HG03103 (cell line): ENCODE data around the gene HOXB7.

ENCODE experiments used
- ATAC-seq: cut with Tn5 transposase; IDR thresholded peaks from one replicate; pipeline ENCODE4 v1.9.1; 2021; ENCODE audit warnings: low read depth; ENCODE audit not compliant: unreplicated experiment

HOXB7 gene

GRCh38 chr17:48610282-48611211 lies at the start of gene HOXB7:
TSS of gene HOXB7 (minus strand) at chr17:48611017. CDS start at chr17:48610918, 99 bp downstream.
- no peak for ATAC-seq

DNA sequence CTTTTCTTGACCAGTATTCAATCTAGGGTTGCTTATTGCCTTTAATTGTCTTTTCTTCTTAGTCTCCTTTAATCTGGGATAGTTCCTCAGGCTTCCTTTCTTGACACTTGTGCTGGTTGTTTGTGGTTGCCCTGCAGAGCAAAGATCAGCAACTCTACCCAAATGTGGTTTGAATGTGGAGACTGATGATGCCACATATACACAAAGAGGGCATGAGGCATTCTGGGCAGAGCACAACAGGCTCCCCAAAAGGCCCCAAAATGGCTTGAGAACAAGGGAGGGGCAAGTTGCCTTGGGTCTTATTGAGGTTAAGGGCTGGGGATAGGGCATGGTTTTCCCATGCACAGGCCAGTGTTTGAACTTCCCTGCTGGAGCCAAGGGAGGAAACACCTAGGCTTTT lies 45.1 kb upstream of the HOXB7 start:
- ATAC-seq: no peak

DNA sequence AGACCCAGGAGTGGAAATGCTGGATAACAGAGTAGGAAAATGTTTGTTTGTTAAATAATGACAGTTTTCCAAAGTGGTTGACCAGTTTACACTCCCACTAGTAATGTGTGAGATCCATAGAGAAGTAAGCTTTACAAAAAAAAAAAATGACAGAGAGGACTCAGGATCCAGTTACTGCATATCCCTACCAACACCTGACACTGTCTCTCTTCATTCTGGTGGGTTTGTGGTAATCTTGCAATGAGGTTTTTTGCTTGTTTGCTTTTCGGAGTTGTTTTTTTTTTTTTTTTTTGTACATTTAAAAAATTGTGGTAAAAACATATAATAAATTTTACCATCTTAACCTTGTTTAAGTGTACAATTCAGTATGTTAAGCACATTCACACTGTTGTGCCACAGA lies 38.9 kb upstream of the HOXB7 start:
- ATAC-seq: no peak

- no peak for ATAC-seq
These were observed 37.1 kb upstream of the HOXB7 start for GRCh38 chr17:48647963-48648245.

DNA sequence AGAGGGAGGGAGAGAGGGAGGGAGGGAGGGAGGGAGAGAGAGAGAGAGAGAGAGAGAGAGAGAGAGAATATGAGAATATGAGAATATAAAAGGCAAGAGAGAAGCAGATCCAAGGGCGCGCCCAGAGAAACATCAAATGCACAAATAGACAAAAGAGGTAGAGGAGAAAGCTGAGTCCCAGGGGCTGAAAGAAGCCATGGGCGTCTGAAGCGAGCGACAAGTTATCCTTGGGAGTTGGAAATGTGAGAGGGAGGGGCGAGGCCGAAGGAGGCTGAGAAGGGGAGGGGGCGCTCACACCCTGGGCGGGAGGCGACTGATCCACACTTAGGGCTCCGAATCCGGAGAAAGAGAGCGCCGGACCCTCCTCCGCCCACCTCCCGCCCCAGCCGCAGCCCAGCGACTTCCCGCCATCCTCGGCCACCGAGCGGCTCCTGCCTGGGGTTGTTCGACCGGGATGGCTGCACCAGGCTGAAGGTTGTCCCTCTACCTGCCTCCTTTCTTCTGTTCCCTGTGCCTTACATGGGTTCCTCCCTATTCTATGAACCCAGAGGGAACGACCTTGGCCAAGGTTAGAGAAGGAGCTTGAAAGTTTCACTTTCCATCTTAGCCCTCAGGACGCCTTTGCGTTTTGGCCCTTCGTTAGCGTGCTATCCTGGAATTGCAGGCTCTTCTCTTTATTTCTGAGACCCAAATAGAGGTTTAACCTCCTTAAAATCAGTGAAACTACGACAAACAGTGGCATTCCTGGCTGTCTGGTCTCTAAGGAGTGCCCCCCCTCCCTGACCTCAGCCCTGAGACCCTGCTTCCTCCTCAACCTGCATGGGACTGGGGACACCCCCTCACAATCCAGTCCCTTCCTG lies 36.5 kb upstream of the HOXB7 start:
- no peak for ATAC-seq

DNA sequence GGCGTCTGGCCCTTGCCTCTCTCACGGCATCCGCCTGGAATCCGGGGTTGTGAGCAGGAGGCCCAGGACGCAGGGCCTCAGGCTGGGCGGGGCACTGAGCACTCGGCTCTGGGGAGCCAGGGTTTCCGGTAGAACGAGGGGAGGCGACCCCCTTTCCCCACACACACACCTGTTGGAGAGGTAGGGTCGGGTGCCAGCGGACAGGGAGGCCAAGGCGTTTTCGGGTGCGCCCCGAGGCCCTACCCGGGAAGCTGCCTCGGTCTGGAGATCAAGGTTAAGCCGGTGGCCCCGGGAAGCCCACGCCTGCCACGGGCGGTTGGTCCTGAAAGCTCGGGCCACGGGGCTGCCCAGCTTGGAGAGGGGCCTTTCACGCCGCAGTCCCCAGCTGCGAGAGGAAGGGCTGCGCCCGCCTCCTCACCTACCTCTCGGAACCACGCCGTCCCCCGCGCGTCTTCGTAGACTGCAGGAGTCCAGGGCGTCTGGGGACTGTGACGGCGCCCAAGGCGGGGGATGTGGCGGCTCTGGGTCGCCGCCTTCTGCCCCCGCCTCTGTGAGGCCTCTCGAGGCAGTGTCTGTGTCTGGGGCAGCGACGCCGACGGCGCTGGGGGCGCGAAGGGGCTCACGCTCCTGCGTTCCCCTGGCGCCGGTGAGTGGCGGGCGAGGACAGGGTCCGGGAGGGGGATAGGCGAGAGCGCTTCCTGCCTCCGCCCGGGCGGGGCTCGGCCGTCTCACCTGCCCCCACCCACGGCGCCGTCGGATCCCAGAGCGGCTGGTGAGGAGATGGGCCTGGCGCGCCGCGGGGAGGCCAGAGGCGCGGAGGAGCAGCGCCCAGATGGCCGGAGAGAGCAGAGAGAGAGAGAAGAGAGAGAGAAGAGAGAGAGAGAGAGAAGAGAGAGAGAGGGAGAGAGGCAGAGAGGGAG lies 35.6 kb upstream of the HOXB7 start:
- no peak for ATAC-seq

DNA sequence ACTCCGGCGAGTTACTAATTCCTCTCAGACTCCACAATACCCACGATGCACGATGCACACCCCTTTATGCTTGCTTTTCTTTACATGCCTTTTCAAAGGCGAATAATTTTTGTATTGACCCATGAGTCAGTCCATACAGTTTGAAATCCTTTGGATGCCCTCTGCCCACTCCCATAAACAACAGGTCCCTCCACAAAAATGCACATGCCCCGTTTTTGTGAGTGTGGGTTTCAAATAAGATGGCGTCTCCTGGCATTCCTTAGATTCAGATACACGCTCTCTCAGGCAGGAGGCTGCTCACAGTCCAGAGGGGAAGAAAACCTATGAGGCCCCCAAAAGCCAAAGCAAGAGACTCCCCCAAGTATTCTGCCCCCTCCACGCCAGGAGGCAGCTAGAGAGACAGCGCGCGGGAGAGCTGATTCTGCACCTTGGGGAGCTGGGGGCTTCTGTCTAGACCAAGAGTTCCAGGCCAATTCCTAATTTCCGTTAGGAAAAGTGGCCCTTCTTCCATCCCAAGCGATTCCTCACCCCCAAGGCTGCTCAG lies 34.9 kb upstream of the HOXB7 start:
- ATAC-seq: no peak

DNA sequence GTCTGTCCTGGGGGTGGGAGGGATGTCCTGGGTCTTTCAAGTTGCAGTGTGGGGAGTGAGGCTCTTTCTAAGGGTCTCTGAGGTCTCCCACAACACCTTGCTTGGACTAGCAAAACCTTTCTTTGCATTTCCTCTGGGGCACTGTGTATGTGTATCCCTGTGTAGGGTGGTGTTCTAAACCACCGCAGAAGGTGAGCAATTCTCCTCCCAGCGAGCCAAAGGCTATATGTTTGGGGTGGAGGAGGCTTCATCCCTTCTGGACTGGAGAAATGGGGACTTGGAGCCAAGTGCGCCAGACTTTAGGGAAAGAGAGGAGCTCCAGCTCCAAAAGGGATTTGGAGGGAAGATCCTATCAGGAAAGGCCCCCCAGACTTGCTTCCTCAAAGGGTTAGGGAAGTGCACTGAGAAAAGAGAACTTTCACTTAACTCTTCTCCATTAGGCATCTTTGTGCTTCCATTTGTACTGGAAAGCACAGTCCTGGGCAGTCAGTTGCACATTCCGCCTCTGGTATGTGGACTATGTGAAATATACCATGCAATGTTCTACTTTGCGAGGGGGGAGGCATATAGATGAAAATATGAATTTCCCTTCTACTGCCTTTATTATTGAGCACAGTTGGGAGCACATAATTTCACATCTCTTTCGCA lies 34.2 kb upstream of the HOXB7 start:
- ATAC-seq: no peak

- ATAC-seq: no peak
These were observed 33.3 kb upstream of the HOXB7 start for GRCh38 chr17:48644159-48644558.

- no peak for ATAC-seq
These were observed 32.8 kb upstream of the HOXB7 start for GRCh38 chr17:48643697-48644012.

DNA sequence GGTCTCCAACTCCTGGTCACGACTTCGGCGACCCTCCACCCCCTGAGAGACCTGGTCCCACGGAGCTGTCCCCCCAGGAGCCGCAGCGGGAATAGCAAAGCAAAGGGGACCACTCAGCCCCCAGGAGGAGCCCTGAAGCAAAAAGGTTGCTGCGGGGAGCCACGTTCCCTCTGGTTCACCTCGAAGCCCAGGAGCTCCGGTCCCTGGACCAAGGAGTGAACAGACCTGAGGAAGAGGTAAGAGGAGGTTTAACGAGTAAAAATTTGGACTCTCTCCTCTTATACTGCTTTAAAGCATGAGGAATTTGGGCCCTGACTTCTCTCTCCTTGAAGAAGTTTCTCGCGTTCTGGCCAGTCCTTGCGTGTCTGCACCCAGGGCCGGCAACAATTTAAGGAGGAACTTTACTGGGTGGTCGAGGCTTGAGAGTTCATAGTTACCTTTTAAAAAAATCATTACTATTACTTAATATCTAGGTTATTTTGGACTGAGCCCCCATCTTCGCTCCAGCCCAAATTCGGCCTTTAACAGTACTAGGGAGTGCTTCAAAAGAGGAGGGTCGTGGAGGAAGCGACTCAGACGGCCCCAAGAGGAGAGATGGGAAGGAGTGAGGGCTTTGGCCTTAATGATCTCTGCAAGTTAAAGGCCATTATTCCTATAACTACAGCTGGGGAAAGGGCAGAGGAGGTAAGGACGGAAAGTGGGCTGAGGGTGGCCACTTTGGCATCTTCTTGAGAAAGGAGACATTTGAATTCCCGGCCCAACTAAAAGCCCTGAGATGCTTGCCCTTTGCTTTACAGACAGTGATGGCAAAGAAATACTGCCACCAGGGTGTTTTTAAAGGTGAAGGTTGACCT lies 32.3 kb upstream of the HOXB7 start:
- no peak for ATAC-seq

DNA sequence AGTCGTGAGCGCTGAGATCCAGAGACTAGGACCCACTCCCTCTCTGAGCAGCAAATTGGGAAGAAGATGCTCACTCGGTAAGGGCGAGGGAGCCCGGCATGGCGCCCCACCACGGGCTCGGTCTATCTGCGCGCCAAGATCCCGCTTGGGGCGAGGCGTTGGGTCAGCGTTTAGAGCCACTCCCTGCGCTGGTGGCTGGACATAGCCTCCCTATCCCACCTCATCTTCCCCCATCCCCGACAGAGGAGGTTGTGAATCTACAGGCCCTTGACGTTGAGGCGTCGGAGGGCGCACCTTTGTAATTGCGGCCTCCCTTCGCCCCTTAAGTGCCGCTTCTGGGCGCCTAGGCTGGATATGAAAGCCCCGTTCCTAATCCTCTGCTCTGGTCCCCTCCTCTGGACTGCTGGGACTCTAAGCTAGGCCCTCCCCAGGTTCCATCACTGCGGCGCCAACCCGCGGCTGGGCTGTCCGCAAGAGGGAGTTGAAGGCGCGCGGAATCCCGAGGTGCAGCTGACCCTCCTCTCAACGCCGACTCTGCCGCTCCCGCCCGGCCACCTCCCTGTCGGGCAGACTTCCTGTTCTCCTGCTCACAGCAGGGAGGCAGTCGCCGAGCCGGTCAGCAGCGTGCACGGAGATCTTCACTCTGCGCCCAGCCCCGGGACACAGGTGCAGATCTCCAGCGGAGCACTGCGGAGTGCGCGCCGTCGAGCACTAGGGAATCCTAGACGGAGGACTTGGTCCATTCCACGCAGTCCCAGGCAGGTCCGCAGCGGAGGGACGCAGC lies 31.4 kb upstream of the HOXB7 start:
- ATAC-seq: no peak

DNA sequence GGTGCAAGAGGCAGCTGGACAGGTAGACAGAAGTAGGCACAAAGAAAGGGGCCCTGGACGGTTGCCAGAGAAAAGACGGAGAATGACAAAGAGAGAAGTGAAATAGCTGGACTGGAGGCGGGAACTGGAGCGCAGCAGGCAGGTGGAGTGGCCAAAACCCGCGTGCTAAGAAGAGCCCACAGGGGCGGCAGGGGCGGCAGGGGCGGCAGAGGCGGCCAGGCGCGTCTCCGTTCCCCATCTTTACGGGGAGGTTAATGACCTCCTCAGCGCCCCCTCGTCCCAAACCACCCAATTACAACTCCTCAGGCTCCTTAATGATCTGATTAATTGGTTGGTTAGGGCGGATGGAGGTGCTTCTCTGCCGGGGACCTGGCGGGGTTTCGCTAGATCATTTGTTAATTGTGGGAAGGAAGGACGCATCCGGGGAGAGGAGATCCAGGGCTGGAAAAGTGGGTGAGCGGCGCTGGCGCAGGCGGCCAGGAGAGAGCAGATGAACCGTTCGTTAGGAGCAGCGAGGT lies 30.8 kb upstream of the HOXB7 start:
- ATAC-seq: no peak

GRCh38 chr17:48640858-48641180 lies 30.0 kb upstream of the HOXB7 start:
- ATAC-seq: no peak

DNA sequence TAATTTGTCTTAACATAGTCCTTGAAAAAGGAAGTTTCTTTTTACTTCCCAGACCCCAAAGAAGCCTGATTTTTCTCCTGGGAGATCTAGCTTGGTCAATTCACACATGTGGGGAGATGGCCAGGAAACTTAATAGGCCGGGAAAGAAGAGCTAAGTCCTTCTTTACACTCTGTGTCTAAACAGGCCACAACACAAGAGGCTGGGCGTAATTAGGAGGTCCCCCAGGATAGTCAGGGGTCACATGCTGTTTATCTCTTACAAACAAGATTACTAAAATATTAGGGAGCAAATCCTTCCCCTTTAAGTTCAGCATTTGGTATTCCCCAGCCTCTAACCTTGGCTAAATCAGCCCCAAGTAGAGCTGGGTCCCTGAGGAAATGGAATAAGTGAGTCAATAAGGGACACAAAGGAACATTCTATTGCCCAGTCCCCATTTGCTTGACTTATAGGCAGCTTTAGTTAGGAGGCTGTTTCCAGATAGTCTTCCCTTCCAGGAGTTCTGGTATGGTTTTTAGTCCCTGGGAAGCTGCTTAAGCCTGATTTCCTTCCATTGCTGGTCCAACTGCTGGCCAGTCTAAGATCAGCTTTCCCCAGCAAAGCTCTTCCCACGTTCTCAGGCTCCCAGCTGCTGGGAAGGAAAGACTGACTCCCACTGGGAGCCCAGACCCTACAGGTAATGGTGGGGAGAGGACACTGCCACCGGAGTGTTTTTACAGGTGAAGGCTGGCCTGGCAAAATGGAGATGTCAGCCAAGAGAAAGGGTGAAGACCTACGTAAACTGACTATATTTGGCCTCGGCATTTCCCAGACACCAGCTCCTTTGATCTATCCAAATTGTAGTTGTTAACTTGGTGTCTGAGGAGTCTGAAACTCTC lies 29.4 kb upstream of the HOXB7 start:
- no peak for ATAC-seq

DNA sequence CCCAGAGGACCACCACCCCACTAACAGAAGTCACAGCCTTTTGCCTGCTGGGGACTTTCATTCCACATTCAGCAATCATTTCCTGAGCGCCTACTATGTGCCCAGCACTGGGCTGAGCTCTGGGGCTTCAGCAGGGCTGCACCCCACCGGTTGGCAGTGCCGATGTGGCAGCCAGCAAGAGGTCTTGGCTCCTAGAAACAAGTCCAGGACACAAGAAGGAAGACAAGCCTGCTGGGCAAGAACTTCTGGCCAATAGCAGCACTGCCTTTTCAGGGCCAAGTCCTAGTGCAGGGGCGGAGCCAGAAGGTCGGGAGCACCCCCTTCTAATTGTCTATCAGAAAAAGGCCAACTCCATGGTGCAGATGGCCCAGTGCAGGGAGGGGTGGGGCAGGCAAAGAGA lies 28.3 kb upstream of the HOXB7 start:
- no peak for ATAC-seq
